CD14-positive monocyte (primary cell): ENCODE measurements around the gene DLGAP4. TPM values are rescaled to one million over a fixed set of nuclear protein-coding genes. Genes with fewer than 3 reads are reported as not detected.
A peak's percentile ranks its signal among the peaks of the same experiment; 100 is the strongest.

ENCODE experiments used
- DNase-seq, 3 donors: peaks; one replicate each; pipeline ENCODE4 v3.0.0-alpha.2; 2011 to 2022
- H2AFZ ChIP-seq: 2 replicates; pipeline ENCODE4 v1.6.0; 2012; ENCODE audit warnings: mild to moderate bottlenecking, low read depth, low read length, inconsistent platforms; ENCODE audit not compliant: insufficient read depth, poor library complexity, severe bottlenecking
- H3K27ac ChIP-seq, 2 donors: 1 replicate in 1 of 2; 2 replicates in 1 of 2; pipeline ENCODE4 v1.5.1; 2012 to 2013; ENCODE audit warnings: low read length in 2 of 2, control low read depth in 1 of 2, inconsistent platforms in 1 of 2, low read depth in 1 of 2, mild to moderate bottlenecking in 1 of 2
- H3K27me3 ChIP-seq, 2 donors: one replicate each; pipeline versions ENCODE4 v1.6.0 to v1.6.1; 2011 to 2013; ENCODE audit warnings: low read length in 2 of 2; ENCODE audit not compliant: control insufficient read depth in 2 of 2, insufficient read depth in 2 of 2
- H3K36me3 ChIP-seq, 2 donors: replicated peaks in 1 of 2; 1 replicate in 1 of 2; 2 replicates in 1 of 2; pipeline versions ENCODE4 v1.5.1 to v1.6.1; 2012 to 2013; ENCODE audit warnings: low read length in 2 of 2, control low read depth in 1 of 2, inconsistent platforms in 1 of 2, mild to moderate bottlenecking in 1 of 2; ENCODE audit not compliant: insufficient read depth in 2 of 2, control insufficient read depth in 1 of 2
- H3K4me1 ChIP-seq, 2 donors: 1 replicate in 1 of 2; 2 replicates in 1 of 2; pipeline versions ENCODE4 v1.5.1 to v1.6.1; 2012 to 2013; ENCODE audit warnings: low read length in 2 of 2, control low read depth in 1 of 2, inconsistent platforms in 1 of 2, mild to moderate bottlenecking in 1 of 2, moderate library complexity in 1 of 2; ENCODE audit not compliant: insufficient read depth in 2 of 2, control insufficient read depth in 1 of 2
- H3K4me2 ChIP-seq: replicated peaks from 2 replicates; pipeline ENCODE3; 2012; ENCODE audit warnings: low read length, moderate library complexity, mild to moderate bottlenecking; ENCODE audit not compliant: poor library complexity, severe bottlenecking; ENCODE audit errors: extremely low read depth
- H3K4me3 ChIP-seq, 3 experiments: fragments of 200-600 bp in 1 of 3; sonication (generic) in 1 of 3; replicated peaks in 1 of 3; 1 replicate in 2 of 3; 2 replicates in 1 of 3; pipeline ENCODE4 v1.5.1; 2011 to 2013; ENCODE audit warnings: low read length in 3 of 3, mild to moderate bottlenecking in 3 of 3, control low read depth in 2 of 3, low read depth in 2 of 3, inconsistent platforms in 1 of 3, moderate library complexity in 1 of 3
- H3K79me2 ChIP-seq: 2 replicates; pipeline ENCODE4 v1.6.0; 2012; ENCODE audit warnings: mild to moderate bottlenecking, control low read depth, inconsistent platforms, low read length, moderate library complexity; ENCODE audit not compliant: insufficient read depth
- H3K9ac ChIP-seq: 2 replicates; pipeline ENCODE4 v1.6.0; 2017; ENCODE audit warnings: low read length, mild to moderate bottlenecking; ENCODE audit not compliant: insufficient read depth, poor library complexity, severe bottlenecking
- H3K9me3 ChIP-seq, 2 donors: replicated peaks in 1 of 2; 1 replicate in 1 of 2; 2 replicates in 1 of 2; pipeline versions ENCODE4 v1.5.1 to v1.6.1; 2012 to 2013; ENCODE audit warnings: low read length in 2 of 2, control low read depth in 1 of 2; ENCODE audit not compliant: control insufficient read depth in 1 of 2, insufficient read depth in 1 of 2
- H4K20me1 ChIP-seq: 2 replicates; pipeline ENCODE4 v1.6.0; 2012; ENCODE audit warnings: mild to moderate bottlenecking, low read length, control low read depth, moderate library complexity; ENCODE audit not compliant: insufficient read depth
- H3K27ac Mint-ChIP-seq, 7 donors: one replicate each; pipeline ENCODE4 v1.8.0; 2020; ENCODE audit warnings: mild to moderate bottlenecking in 7 of 7, mixed read lengths in 7 of 7, moderate library complexity in 6 of 7, inconsistent platforms in 2 of 7
- H3K27me3 Mint-ChIP-seq, 3 donors: one replicate each; pipeline ENCODE4 v1.8.0; 2021 to 2022; ENCODE audit warnings: low read depth in 3 of 3, mild to moderate bottlenecking in 3 of 3, mixed read lengths in 3 of 3, moderate library complexity in 3 of 3, inconsistent platforms in 1 of 3
- H3K36me3 Mint-ChIP-seq, 2 donors: one replicate each; pipeline ENCODE4 v1.8.0; 2020; ENCODE audit warnings: mixed read lengths in 2 of 2, inconsistent platforms in 1 of 2, mild to moderate bottlenecking in 1 of 2
- H3K4me1 Mint-ChIP-seq: one replicate; pipeline ENCODE4 v1.8.0; 2020; ENCODE audit warnings: mild to moderate bottlenecking, mixed read lengths
- H3K4me3 Mint-ChIP-seq, 2 donors: one replicate each; pipeline ENCODE4 v1.8.0; 2020; ENCODE audit warnings: mild to moderate bottlenecking in 2 of 2, mixed read lengths in 2 of 2, moderate library complexity in 1 of 2
- H3K9me3 Mint-ChIP-seq, 7 donors: one replicate each; pipeline ENCODE4 v1.8.0; 2020 to 2022; ENCODE audit warnings: mixed read lengths in 7 of 7, mild to moderate bottlenecking in 6 of 7, moderate library complexity in 6 of 7, inconsistent platforms in 2 of 7
- CTCF ChIP-seq: fragments of 200-600 bp; IDR thresholded peaks from one replicate; pipeline ENCODE4 v1.8.0; 2022; ENCODE audit warnings: antibody characterized with exemption, mild to moderate bottlenecking
- WGBS: methylation state at CpG from one replicate; pipeline ENCODE4 v1.1.5; 2013; ENCODE audit warnings: missing lambda C conversion rate; ENCODE audit not compliant: insufficient coverage; 5-methylcytosine and 5-hydroxymethylcytosine counted together
- intact Hi-C, 2 donors: fragments of 100-400 bp; cut with micrococcal nuclease; formaldehyde crosslinking; loops; one replicate each; pipeline versions ENCODE4 v1.15.0 to v1.15.1; 2023
- polyA plus RNA-seq, 3 donors: library from polyadenylated mRNA; depleted of rRNA in 1 of 3; unstranded in 2 of 3; stranded (reverse) in 1 of 3; fragments of 300-500 nt in 2 of 3; fragments of >200 nt in 1 of 3; fragmentation: Illumina TruSeq in 2 of 3; gene quantifications; 1 replicate in 2 of 3; 2 replicates in 1 of 3; pipeline ENCODE4 v1.2.3, GENCODE V29; 2012 to 2021

Gene DLGAP4
- polyA plus RNA-seq, 3 donors: 9.9 to 52.7 (median 17.6) TPM

GRCh38 chr20:36335206-36335870, 29.2 kb downstream of the DLGAP4 start:
- WGBS: 81% methylated on average over 9 of the region's 12 CpGs

GRCh38 chr20:36336204-36336603, 30.1 kb downstream of the DLGAP4 start:
- peaks cover 0 to 3% (median 0%) of the 10 kb centered on the region in 7 donors for H3K9me3 Mint-ChIP-seq
- DNase-seq: no peak
- Histone ChIP-seq H4K20me1 (no peaks in the 10 kb centered on the region), H3K4me2 (no peak overlapping the region), H3K27ac (no peak overlapping the region), H3K4me3 (no peak overlapping the region), H3K9ac (no peak overlapping the region), H3K36me3 (no peaks in the 10 kb centered on the region), H3K4me1 (no peaks in the 10 kb centered on the region), H3K27me3 (peaks cover 0 to 4% of the 10 kb centered on the region in 2 donors), H3K79me2 (no peaks in the 10 kb centered on the region), H3K9me3 (no peaks in the 10 kb centered on the region), H2AFZ (no peak overlapping the region)
- intact Hi-C loops: no loop called here
- peaks cover 18 to 28% (median 21%) of the 10 kb centered on the region in 3 donors for H3K27me3 Mint-ChIP-seq
- no peaks in the 10 kb centered on the region for H3K36me3 Mint-ChIP-seq
- WGBS: 100% methylated on average over 2 of the region's 4 CpGs
- H3K4me3 Mint-ChIP-seq: no peak overlapping the region
- H3K27ac Mint-ChIP-seq: no peak overlapping the region
- H3K4me1 Mint-ChIP-seq: no peaks in the 10 kb centered on the region
- TF ChIP-seq CTCF: no peak

More at GRCh38 chr20:36335206-36335870, 29.2 kb downstream of the DLGAP4 start:
- Histone ChIP-seq H3K36me3 (no peaks in the 10 kb centered on the region), H3K79me2 (no peaks in the 10 kb centered on the region), H3K4me2 (no peak overlapping the region), H4K20me1 (no peaks in the 10 kb centered on the region), H3K27ac (no peak overlapping the region), H3K4me3 (no peak overlapping the region), H2AFZ (no peak overlapping the region), H3K4me1 (no peaks in the 10 kb centered on the region), H3K9me3 (no peaks in the 10 kb centered on the region), H3K27me3 (peaks cover 0 to 4% of the 10 kb centered on the region in 2 donors), H3K9ac (no peak overlapping the region)
- no peak for TF ChIP-seq CTCF
- intact Hi-C loops: no loop called here
- peak overlapping the region in 1 of 7 donors; percentile 60 for H3K27ac Mint-ChIP-seq
- DNase-seq: no peak
- H3K4me1 Mint-ChIP-seq: no peaks in the 10 kb centered on the region
- peaks cover 0 to 3% (median 0%) of the 10 kb centered on the region in 7 donors for H3K9me3 Mint-ChIP-seq
- peaks cover 18 to 28% (median 21%) of the 10 kb centered on the region in 3 donors for H3K27me3 Mint-ChIP-seq
- H3K4me3 Mint-ChIP-seq: peak overlapping the region in 1 of 2 donors; percentile 17
- H3K36me3 Mint-ChIP-seq: no peaks in the 10 kb centered on the region
